ENCODE measurements around the gene CBARP.
A peak's percentile ranks its signal among the peaks of the same experiment; 100 is the strongest.

The CBARP gene

GRCh38 chr19:1264801-1265614 is 27.2 kb upstream of the CBARP start:
- peak; percentile 46 for DNase-seq

- DNase-seq = no peak
Observed at GRCh38 chr19:1263188-1263587, 25.4 kb upstream of the CBARP start.

DNA sequence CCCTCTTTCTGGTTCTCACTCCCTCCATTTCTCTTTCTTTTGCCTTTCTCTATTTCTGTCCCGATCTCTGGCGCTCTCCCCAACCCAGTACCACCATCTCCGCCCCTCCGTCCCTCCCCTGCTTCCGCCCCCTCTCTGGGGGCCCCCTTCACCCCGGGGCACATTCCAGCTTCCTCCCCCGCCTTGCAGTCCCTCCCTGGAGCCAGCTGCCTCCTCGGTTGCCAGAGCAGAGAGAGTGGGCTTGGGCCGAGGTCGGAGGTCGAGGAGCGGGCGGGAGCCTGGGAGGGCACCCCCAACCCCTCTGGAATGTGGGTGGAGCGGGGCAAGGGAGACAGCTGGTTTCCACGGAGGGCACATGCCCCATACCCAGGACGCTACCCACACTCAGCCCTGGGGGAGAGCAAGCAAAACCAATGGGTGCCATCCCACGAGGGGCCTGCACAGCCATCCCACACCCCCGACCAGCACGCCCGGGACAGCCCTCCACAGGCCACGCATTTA is 24.9 kb upstream of the CBARP start:
- no peak for DNase-seq

DNA sequence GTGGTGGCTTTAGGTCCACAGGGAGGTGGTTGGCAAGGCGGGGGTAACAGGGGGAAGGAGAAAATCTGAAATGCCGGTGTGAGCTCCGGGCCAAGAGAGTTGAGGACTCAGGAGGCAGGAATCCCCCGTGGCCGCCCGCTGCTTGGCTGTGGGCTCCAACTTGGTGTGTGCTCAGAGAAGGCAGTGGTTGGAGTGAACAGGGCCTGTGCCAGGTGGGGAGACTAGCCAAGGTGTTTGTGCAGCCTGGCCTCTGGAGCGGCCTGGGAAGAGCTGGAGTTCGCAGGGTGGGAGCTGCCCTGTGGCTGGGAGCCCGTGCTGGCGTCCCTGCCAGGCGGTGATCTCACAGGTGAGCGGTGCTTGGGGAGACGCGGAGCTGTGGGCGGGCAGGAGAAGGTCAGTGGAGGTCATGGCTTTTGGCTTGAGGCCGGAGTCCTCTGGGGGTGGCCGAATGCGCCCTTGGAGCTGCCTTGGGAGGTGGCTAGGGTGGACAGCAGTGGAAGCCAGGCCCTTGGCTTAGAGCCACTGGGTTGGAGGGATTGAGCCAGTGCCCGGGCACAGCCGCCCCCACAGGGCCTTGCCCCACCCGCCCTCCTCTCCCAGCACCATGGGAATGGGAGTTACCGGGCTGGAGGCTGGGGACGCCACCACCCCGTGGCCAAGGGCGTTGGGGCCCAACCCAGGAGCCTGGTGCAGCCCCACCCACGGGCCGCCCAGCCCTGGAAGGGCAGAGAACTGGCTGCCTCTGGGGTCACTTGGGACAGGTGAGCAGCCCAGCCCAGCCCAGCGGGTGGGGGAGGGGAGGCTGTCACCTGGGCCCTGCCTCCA is 24.2 kb upstream of the CBARP start:
- DNase-seq = no peak

GRCh38 chr19:1261538-1261797 is 23.7 kb upstream of the CBARP start:
- peak; percentile 47 for DNase-seq

GRCh38 chr19:1260749-1261537 is 23.1 kb upstream of the CBARP start:
- peak; percentile 95 for DNase-seq

DNA sequence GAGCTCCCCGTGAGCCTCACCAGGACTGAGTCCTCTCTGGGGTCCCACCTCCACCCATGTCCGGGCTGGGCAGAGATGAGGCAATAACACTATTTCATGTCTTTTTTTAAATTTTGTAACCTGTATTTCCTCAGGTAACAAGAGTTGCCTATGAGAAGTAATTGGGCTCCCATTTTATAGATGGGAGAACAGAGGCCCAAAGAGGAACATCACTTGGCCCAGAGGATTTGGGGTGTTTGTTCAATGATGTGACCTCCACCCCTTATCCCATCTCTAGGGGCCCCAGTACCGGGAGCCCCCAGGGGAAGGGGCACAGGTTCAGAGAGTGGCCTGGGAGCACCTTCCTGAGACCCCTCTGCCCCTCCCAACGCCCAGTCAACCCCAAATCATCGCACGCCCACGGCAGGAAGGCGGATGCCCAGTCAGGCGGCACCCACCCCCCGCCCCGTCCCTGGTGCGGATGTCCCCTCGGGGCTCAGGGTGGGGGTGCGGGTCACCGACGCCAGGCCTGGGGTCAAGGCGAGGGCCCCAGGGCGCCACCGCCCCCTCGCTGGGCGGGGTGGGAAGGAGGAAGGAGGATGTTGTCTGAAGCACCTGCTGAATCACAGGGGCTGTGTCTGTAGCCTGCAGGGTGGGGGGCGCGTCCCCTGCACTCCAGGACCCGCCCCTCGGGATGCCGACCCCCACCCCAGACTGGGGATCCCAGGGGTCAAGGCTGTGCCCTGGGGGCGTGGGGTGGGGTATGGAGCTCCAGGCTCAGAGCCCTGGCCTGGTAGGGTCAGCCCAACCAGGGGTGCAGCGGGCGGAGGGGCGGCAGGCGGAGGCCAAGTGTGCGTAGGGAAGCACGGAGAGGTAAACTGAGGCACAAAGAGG is 22.3 kb upstream of the CBARP start:
- no peak for DNase-seq

- DNase-seq = peak; percentile 37
Observed at GRCh38 chr19:1259206-1259875, 21.5 kb upstream of the CBARP start.

- DNase-seq = no peak
Observed at GRCh38 chr19:1258707-1259205, 21.0 kb upstream of the CBARP start.

GRCh38 chr19:1258163-1258492 is 20.3 kb upstream of the CBARP start:
- no peak for DNase-seq

DNA sequence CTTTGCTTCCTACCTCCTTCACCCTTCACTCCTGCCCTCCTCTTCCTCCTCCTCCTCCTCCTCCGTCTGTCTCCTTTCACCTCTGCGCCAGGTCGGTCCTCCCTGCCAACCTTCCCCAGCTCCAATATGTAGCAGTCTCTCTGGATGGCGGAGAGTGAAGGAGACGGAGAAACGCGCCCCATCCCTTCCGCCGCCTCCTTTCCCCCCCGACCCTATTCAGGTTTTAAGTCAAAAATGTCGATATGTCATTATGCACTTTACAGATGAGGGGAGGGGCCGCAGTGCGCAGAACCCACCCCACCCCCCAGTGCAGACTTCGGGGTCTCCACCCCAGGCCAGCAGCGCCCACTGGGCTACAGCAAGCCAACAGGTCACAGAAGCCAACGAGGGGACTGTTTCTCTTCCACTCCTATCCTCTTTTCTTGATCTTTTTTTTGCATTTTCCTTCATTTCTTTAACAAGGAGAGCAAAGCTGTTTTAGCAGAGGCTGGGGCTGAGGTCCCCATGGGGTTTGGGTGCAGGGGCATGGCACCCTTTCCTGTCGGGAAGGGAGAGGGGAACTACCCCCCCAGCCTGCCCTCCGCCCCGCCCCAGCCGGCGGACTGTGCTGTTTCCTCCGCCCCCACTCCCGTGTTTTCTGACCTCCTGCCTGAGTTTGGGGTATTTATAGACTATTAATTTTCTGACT is 19.8 kb upstream of the CBARP start:
- no peak for DNase-seq

DNA sequence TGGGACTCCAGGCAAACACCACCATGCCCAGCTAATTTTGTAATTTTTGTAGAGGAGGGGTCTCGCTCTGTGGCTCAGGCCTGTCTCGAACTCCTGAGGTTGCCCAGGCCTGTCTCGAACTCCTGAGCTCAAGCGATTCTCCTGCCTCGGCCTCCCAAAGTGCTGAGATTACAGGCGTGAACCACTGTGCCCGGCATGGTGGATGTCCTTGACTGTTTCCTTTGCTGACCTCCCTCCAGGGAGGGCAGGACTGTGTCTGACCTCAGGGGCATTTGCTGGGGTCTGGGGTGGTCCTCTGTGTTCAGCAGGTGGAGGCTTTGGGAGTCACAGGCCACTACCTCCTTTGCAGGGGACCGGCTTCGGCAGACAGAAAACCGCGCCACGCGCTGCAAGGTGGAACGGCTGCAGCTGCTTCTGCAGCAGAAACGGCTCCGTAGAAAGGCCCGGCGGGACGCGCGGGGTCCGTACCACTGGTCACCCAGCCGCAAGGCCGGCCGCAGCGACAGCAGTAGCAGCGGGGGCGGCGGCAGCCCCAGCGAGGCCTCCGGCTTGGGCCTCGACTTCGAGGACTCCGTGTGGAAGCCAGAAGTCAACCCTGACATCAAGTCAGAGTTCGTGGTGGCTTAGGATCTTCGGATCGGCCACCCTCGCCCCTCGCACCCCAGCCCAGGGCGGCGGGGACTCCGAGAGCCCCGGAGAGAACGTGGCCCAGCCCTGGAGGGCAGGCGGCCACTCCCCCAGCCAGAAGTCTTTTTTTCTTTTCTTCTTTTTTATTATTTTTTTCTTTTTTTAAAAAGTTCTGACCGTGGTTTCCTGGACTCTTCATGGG is 19.1 kb upstream of the CBARP start:
- DNase-seq = no peak

DNA sequence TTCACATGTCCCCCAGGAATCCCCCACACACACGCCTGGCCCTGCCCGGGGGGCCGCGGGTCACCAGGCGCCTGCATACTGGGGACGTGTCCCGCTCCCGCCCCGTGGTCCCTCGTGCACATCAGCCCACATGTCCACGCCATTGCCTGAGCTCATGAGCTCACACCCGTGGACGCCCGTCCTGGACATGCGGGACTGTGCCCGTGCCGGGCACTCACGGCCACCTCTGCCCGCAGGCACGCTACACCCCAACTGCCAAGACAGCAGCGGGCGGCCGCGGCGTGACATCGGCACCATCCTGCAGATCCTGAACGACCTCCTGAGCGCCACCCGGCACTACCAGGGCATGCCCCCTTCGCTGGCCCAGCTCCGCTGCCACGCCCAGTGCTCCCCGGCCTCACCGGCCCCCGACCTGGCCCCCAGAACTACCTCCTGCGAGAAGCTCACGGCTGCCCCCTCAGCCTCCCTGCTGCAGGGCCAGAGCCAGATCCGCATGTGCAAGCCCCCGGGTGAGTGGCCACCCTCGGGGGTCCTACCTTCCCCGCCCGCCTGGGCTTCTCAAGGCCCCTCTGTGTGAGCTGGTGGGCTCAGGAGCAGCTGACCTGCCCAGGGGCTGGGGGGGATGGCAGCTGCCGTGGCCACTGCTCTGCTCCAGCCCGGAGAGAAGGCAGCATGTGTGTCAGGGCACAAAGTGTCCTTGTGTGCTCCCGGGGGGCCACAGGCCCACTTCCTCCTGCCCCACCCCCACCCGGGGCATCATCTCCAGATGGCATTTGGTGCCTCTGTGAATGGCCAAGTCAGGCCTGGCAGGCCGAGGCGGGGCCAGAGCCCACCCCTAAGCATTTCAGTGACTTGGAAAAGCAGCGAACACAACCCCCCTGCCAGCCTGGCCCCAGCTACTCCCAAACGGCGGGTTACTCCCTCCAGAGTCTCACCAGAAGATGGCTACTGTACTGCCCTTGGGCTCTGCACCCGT is 17.7 kb upstream of the CBARP start:
- no peak for DNase-seq

GRCh38 chr19:1254530-1255185 is 16.9 kb upstream of the CBARP start:
- DNase-seq = no peak

DNA sequence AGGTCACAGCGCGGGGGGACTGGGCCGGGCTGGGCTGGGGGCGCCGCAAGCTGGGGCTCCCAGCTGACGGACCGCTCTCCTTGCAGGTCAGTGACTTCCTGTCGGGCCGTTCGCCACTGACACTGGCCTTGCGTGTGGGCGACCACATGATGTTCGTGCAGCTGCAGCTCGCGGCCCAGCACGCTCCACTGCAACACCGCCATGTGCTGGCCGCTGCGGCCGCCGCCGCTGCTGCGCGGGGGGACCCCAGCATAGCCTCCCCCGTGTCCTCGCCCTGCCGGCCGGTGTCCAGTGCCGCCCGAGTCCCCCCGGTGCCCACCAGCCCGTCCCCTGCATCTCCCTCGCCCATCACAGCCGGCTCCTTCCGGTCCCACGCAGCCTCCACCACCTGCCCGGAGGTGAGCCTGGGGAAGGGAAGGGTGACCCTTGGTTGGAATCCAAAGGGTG is 16.3 kb upstream of the CBARP start:
- DNase-seq = no peak

DNA sequence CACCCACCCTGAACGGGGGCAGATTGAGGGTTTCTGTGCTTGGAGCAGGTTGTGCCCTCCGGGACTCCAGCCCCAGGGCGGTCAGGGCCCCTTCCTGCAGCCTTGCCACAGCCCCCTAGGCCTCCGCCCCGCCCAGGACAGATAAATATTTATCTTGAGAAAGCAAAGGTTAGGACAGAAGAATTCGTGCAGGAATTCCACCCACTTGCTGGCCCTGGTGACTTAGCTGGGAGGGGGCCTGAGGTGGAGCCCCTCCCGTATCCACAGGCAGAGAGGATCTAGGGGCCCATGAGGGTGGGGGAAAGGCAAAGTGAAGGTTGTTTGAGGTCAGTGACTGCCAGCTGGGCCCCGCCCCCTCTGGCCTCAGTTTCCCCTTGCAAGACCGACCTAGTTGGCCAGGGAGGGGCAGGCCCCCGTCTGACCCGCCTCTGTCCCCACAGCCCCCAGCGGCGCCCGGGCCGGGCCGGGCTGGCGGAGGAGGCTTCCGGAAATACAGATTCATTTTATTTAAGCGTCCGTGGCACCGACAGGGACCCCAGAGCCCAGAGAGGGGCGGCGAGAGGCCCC is 15.8 kb upstream of the CBARP start:
- no peak for DNase-seq

- DNase-seq = no peak
Observed at GRCh38 chr19:1252821-1253513, 15.2 kb upstream of the CBARP start.

Data from NCI-H82 (cell line).